ENCODE results near the gene POMT1. TPM values are rescaled to one million over a fixed set of nuclear protein-coding genes. Genes with fewer than 3 reads are reported as not detected.

Gene POMT1
- polyA plus RNA-seq, 1 of the 3 experiments (the other 2 are of a cell fraction) = 44.5 TPM

DNA sequence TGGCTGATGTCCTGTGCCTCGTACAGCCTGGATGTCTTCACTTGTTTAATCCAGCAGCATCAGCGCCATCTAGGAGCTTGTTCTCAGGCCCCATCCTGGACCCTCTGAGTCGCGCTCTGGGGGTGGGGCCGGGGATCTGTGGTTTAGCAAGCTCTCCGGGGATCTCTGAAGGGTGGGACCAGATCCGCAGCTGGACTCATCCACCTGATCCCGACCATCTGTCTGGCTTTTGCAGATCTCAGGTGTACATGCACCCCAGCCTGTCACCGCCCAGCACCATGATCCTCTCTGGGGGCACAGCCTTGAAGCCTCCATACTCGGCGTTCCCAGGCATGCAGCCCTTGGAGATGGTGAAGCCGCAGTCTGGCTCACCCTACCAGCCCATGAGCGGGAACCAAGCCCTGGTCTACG lies 15.1 kb upstream of the POMT1 start:
- Histone ChIP-seq H3K9me3 (no peaks in the 10 kb centered on the region), H4K20me1 (ENCODE audit: insufficient read depth) (peaks cover 8% of the 10 kb centered on the region; the same call in 1 of the 2 replicates), H3K79me2 (ENCODE audit: insufficient read depth) (peaks cover 11% of the 10 kb centered on the region; the same call in 1 of the 2 replicates), H3K4me1 (ENCODE audit: control insufficient read depth in 1 of 2, insufficient read depth in 2 of 2, low read depth in 1 of 2, low read length in 1 of 2) (no peaks in the 10 kb centered on the region; a peak in 1 of 4 replicates), H3K36me3 (replicated peaks in 1 of 2; ENCODE audit: control insufficient read depth in 1 of 2, insufficient read depth in 2 of 2, low read length in 1 of 2) (peaks cover 43 to 99% of the 10 kb centered on the region in 2 experiments), H3K9ac (no peak overlapping the region), H3K27me3 (ENCODE audit: insufficient read depth) (no peaks in the 10 kb centered on the region), H3K4me2 (no peak overlapping the region), H3F3A (replicated peaks; ENCODE audit: insufficient read depth) (peaks cover 3% of the 10 kb centered on the region), H3K27ac (ENCODE audit: low read depth in 2 of 2, low read length in 1 of 2) (no peak overlapping the region), H2AFZ (ENCODE audit: low read depth) (no peak overlapping the region), H3K4me3 (ENCODE audit: low read depth in 2 of 2, low read length in 1 of 2) (no peak overlapping the region), H3K9me2 (no peaks in the 10 kb centered on the region)
- CTCF ChIA-PET = interaction anchor here (1.0 to 1.5 kb wide), 3 partner anchors 9 to 138 kb away, joined by 3 to 7 read pairs (median 3); no protein-coding TSS in a partner anchor
- TF ChIP-seq CHD2 (IDR thresholded peaks at IDR 0.05; ENCODE audit: low read length, partially characterized antibody) (no peak), EP300 (IDR thresholded peaks at IDR 0.05; ENCODE audit: borderline replicate concordance in 1 of 2, low read depth in 1 of 2, low read length in 1 of 2) (no peak)
- DNase-seq = no peak
- POLR2A ChIA-PET = no interaction called here
- 92% methylated on average over 13 of the region's 14 CpGs for WGBS (ENCODE audit: low lambda C conversion rate)

DNA sequence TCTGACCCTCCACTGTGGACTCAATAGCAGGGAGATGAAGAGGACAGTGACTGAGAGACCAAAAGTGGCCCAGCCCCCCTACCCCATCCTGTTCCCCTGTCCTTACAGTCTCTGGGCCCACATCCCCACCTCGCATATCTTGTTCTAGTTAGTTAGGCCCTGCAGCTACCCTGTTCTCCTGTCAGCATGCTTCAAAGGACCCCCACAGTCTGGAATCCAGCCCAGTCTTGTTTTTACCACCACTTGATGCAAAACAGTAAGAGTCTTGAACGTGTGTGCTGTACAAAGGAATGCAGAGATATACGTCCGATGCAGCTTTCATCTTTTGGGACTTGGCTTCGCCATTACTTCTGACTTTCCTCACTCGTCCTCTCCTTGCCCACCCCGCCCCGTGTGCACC lies 12.2 kb upstream of the POMT1 start:
- ChIA-PET CTCF (interaction anchor here (0.8 to 1.5 kb wide), 3 partner anchors 11 to 141 kb away, joined by 3 to 6 read pairs (median 5); no protein-coding TSS in a partner anchor), POLR2A (no interaction called here)
- peaks cover 8% of the 10 kb centered on the region; the same call in 1 of the 2 replicates for H4K20me1 ChIP-seq (ENCODE audit: insufficient read depth)
- no peak overlapping the region for H3K4me2 ChIP-seq
- H2AFZ ChIP-seq (ENCODE audit: low read depth) = no peak overlapping the region
- H3K4me1 ChIP-seq (ENCODE audit: control insufficient read depth in 1 of 2, insufficient read depth in 2 of 2, low read depth in 1 of 2, low read length in 1 of 2) = no peaks in the 10 kb centered on the region; a peak in 1 of 4 replicates
- no peak for DNase-seq
- H3K9me3 ChIP-seq = no peaks in the 10 kb centered on the region
- H3K36me3 ChIP-seq (replicated peaks in 1 of 2; ENCODE audit: control insufficient read depth in 1 of 2, insufficient read depth in 2 of 2, low read length in 1 of 2) = peaks cover 42 to 99% of the 10 kb centered on the region in 2 experiments
- H3K9ac ChIP-seq = no peak overlapping the region
- no peak overlapping the region for H3K4me3 ChIP-seq (ENCODE audit: low read depth in 2 of 2, low read length in 1 of 2)
- peaks cover 3% of the 10 kb centered on the region for H3F3A ChIP-seq (replicated peaks; ENCODE audit: insufficient read depth)
- H3K27ac ChIP-seq (ENCODE audit: low read depth in 2 of 2, low read length in 1 of 2) = no peak overlapping the region
- 81% methylated on average over 8 of the region's 8 CpGs for WGBS (ENCODE audit: low lambda C conversion rate)
- H3K79me2 ChIP-seq (ENCODE audit: insufficient read depth) = peaks cover 13% of the 10 kb centered on the region; the same call in 1 of the 2 replicates
- TF ChIP-seq RAD21 (IDR thresholded peaks at IDR 0.05; ENCODE audit: low read length) (no peak), YY1 (IDR thresholded peaks at IDR 0.05; ENCODE audit: low read depth) (no peak), RFX5 (IDR thresholded peaks at IDR 0.05; ENCODE audit: low read length) (no peak)
- H3K9me2 ChIP-seq = no peaks in the 10 kb centered on the region
- no peaks in the 10 kb centered on the region for H3K27me3 ChIP-seq (ENCODE audit: insufficient read depth)

GRCh38 chr9:131491001-131491710 lies 11.6 kb upstream of the POMT1 start:
- DNase-seq = no peak
- H3K4me1 ChIP-seq (ENCODE audit: control insufficient read depth in 1 of 2, insufficient read depth in 2 of 2, low read depth in 1 of 2, low read length in 1 of 2) = no peaks in the 10 kb centered on the region
- no peaks in the 10 kb centered on the region for H3K27me3 ChIP-seq (ENCODE audit: insufficient read depth)
- H3F3A ChIP-seq (replicated peaks; ENCODE audit: insufficient read depth) = peaks cover 3% of the 10 kb centered on the region
- no peak overlapping the region for H3K4me3 ChIP-seq (ENCODE audit: low read depth in 2 of 2, low read length in 1 of 2)
- H3K79me2 ChIP-seq (ENCODE audit: insufficient read depth) = peaks cover 13% of the 10 kb centered on the region; the same call in 1 of the 2 replicates
- no peak overlapping the region for H3K4me2 ChIP-seq
- no peaks in the 10 kb centered on the region for H3K9me3 ChIP-seq
- no peak for TF ChIP-seq GATA2 (CRISPR knock-in tag; IDR thresholded peaks at IDR 0.05)
- TF ChIP-seq ZBTB33 (IDR thresholded peaks at IDR 0.05; ENCODE audit: borderline replicate concordance, low read depth) = no peak
- no peak for TF ChIP-seq IRF3 (IDR thresholded peaks at IDR 0.05; ENCODE audit: low read depth, low read length)
- no peak for TF ChIP-seq MXI1 (IDR thresholded peaks at IDR 0.05; ENCODE audit: low read depth, low read length)
- TF ChIP-seq, protein P1, sequence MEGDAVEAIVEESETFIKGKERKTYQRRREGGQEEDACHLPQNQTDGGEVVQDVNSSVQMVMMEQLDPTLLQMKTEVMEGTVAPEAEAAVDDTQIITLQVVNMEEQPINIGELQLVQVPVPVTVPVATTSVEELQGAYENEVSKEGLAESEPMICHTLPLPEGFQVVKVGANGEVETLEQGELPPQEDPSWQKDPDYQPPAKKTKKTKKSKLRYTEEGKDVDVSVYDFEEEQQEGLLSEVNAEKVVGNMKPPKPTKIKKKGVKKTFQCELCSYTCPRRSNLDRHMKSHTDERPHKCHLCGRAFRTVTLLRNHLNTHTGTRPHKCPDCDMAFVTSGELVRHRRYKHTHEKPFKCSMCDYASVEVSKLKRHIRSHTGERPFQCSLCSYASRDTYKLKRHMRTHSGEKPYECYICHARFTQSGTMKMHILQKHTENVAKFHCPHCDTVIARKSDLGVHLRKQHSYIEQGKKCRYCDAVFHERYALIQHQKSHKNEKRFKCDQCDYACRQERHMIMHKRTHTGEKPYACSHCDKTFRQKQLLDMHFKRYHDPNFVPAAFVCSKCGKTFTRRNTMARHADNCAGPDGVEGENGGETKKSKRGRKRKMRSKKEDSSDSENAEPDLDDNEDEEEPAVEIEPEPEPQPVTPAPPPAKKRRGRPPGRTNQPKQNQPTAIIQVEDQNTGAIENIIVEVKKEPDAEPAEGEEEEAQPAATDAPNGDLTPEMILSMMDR (IDR thresholded peaks at IDR 0.05) = no peak
- TF ChIP-seq TEAD4 (IDR thresholded peaks at IDR 0.05; ENCODE audit: borderline replicate concordance, insufficient read depth) = no peak
- no peak for TF ChIP-seq SIN3A (IDR thresholded peaks at IDR 0.05; ENCODE audit: borderline replicate concordance, low read depth, low read length)
- TF ChIP-seq RFX5 (IDR thresholded peaks at IDR 0.05; ENCODE audit: low read length) = no peak
- no peaks in the 10 kb centered on the region for H3K9me2 ChIP-seq
- H2AFZ ChIP-seq (ENCODE audit: low read depth) = no peak overlapping the region
- peaks cover 45 to 99% of the 10 kb centered on the region in 2 experiments for H3K36me3 ChIP-seq (replicated peaks in 1 of 2; ENCODE audit: control insufficient read depth in 1 of 2, insufficient read depth in 2 of 2, low read length in 1 of 2)
- H3K27ac ChIP-seq (ENCODE audit: low read depth in 2 of 2, low read length in 1 of 2) = no peak overlapping the region
- WGBS (ENCODE audit: low lambda C conversion rate) = 98% methylated on average over 19 of the region's 20 CpGs
- CTCF ChIA-PET = interaction anchor here (0.8 to 3.8 kb wide), 5 partner anchors 9 to 155 kb away, joined by 3 to 18 read pairs (median 3); no protein-coding TSS in a partner anchor
- H3K9ac ChIP-seq = no peak overlapping the region
- peaks cover 11% of the 10 kb centered on the region; the same call in 1 of the 2 replicates for H4K20me1 ChIP-seq (ENCODE audit: insufficient read depth)
- POLR2A ChIA-PET = no interaction called here
